HEK293T (cell line): Measurements from ENCODE around the gene HSBP1L1.

Experiments
- CTCF ChIA-PET: fragments of 350-600 bp; formaldehyde crosslinking; extraction: SDS; loops from one replicate; lab custom pipeline; 2021; ENCODE audit warnings: antibody characterized with exemption, inconsistent platforms; lab: Yijun Ruan, JAX
- POLR2A ChIA-PET: fragments of 350-600 bp; formaldehyde crosslinking; extraction: SDS; loops from one replicate; lab custom pipeline; 2020; ENCODE audit warnings: antibody characterized with exemption, inconsistent platforms; lab: Yijun Ruan, JAX
- DNase-seq: peaks from one replicate; pipeline ENCODE4 v3.0.0; 2012; ENCODE audit warnings: mixed read lengths; ENCODE audit errors: extremely low spot score
- ARNT ChIP-seq: fragments of 450-650 bp; IDR thresholded peaks from 2 replicates; pipeline ENCODE4 v1.6.1; 2017; ENCODE audit warnings: mild to moderate bottlenecking
- BHLHE40 ChIP-seq: fragments of 450-650 bp; IDR thresholded peaks from 2 replicates; pipeline ENCODE4 v1.6.1; 2016; ENCODE audit warnings: mild to moderate bottlenecking, moderate library complexity, borderline replicate concordance
- CTBP1 ChIP-seq: fragments of 450-650 bp; IDR thresholded peaks from 2 replicates; pipeline ENCODE4 v1.6.1; 2016; ENCODE audit warnings: borderline replicate concordance
- ELF4 ChIP-seq: fragments of 450-650 bp; IDR thresholded peaks from 2 replicates; pipeline ENCODE4 v1.6.1; 2017; ENCODE audit warnings: antibody characterized with exemption
- FOXA1 ChIP-seq: fragments of 450-650 bp; IDR thresholded peaks from 2 replicates; pipeline ENCODE4 v1.6.1; 2016; ENCODE audit warnings: mild to moderate bottlenecking
- FOXK2 ChIP-seq: fragments of 450-650 bp; IDR thresholded peaks from 2 replicates; pipeline ENCODE4 v1.6.1; 2016; ENCODE audit warnings: mild to moderate bottlenecking
- FOXM1 ChIP-seq: fragments of 450-650 bp; IDR thresholded peaks from 2 replicates; pipeline ENCODE4 v1.6.1; 2017; ENCODE audit warnings: mild to moderate bottlenecking, borderline replicate concordance
- HDGF ChIP-seq: fragments of 450-650 bp; IDR thresholded peaks from 2 replicates; pipeline ENCODE4 v1.6.1; 2017; ENCODE audit warnings: antibody characterized with exemption, borderline replicate concordance
- L3MBTL2 ChIP-seq: fragments of 450-650 bp; conservative IDR thresholded peaks from 2 replicates; pipeline ENCODE4 v1.6.1; 2016; ENCODE audit warnings: mild to moderate bottlenecking
- LEF1 ChIP-seq: fragments of 450-650 bp; IDR thresholded peaks from 2 replicates; pipeline ENCODE4 v1.6.1; 2017; ENCODE audit warnings: mild to moderate bottlenecking, borderline replicate concordance
- NFRKB ChIP-seq: fragments of 450-650 bp; IDR thresholded peaks from 2 replicates; pipeline ENCODE4 v1.6.1; 2016; ENCODE audit warnings: mild to moderate bottlenecking, moderate library complexity
- SP1 ChIP-seq: fragments of 450-650 bp; IDR thresholded peaks from 2 replicates; pipeline ENCODE4 v1.6.1; 2017
- SUZ12 ChIP-seq: fragments of 450-650 bp; IDR thresholded peaks from 2 replicates; pipeline ENCODE4 v1.6.1; 2016; ENCODE audit warnings: mild to moderate bottlenecking
- TARDBP ChIP-seq: fragments of 450-650 bp; IDR thresholded peaks from 2 replicates; pipeline ENCODE4 v1.6.1; 2016
- ZNF384 ChIP-seq: fragments of 450-650 bp; IDR thresholded peaks from 2 replicates; pipeline ENCODE4 v1.6.1; 2016
- TF ChIP-seq, protein P1 (sequence below): fragments of 450-650 bp; IDR thresholded peaks from 2 replicates; pipeline ENCODE4 v1.6.1; 2016

The HSBP1L1 gene

DNA sequence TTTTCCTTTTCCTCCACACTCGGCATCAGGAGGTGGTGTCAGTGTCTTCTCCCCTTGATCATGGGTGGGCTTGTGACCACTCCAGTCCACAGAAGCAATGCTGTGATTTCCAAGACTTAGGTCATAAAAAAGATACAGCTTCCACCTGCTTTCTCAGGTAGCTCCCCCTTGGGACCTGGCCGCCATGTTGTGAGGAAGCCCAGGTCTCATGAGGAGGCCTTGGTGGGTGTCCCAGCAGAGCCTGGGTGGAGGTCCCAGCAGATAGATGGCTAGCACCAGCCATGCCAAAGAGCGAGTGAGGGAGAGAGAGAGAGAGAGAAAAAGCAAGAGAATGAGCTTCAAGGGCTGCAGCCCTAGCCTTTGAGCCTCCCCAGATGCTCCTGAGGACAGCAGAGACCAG, 28.9 kb upstream of the HSBP1L1 start:
- TF ChIP-seq ZNF384 (no peak), FOXA1 (no peak), SP1 (no peak), LEF1 (no peak), L3MBTL2 (no peak)
- TF ChIP-seq, protein P1, sequence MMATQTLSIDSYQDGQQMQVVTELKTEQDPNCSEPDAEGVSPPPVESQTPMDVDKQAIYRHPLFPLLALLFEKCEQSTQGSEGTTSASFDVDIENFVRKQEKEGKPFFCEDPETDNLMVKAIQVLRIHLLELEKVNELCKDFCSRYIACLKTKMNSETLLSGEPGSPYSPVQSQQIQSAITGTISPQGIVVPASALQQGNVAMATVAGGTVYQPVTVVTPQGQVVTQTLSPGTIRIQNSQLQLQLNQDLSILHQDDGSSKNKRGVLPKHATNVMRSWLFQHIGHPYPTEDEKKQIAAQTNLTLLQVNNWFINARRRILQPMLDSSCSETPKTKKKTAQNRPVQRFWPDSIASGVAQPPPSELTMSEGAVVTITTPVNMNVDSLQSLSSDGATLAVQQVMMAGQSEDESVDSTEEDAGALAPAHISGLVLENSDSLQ = no peak
- no peak for DNase-seq
- ChIA-PET CTCF (no interaction called here), POLR2A (no interaction called here)

DNA sequence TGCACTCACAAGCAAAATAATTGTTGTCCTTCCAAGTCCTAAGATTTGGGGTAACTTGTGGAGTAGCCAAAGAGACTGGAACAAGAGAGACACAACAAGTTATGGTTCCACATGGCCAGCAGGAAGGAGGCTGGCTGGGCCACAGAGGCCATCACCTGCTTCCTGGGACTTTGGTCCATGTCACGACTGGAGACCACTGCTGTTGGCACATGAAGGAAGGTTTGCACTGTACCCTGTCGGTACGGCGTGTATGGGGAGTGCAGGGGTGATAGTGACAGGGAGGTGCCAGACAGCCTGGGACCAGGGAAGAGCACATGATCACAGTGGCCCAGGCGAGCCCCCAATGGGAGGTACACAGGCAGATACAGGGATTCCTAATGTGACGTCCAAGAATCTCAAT, 28.5 kb upstream of the HSBP1L1 start:
- DNase-seq = no peak
- TF ChIP-seq ELF4 (no peak), SUZ12 (no peak), FOXK2 (no peak), LEF1 (no peak), FOXA1 (no peak), ZNF384 (no peak), CTBP1 (no peak), ARNT (no peak), NFRKB (no peak)
- TF ChIP-seq, protein P1 = no peak
- ChIA-PET CTCF (no interaction called here), POLR2A (no interaction called here)

DNA sequence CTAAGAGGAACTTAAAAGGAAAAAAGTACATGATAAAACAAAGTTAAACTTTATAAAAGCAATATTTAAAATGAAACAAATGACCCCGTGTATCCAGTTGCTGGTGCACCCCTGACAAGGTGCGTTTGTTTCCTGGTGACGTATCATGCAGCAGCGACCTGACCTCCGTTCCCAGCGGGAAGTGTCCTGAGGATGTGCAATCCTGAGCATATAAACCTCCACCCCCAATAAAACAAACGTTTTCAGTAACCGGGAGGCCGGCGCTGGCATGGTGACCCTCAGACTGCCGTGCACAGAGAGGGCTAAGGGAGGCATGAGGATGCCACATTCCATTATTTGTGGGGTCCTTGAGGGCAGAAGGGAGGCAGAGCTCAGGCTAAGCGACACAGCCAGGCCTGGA, 27.8 kb upstream of the HSBP1L1 start:
- TF ChIP-seq FOXM1 (no peak), FOXK2 (no peak), FOXA1 (no peak), SUZ12 (no peak), TARDBP (no peak), CTBP1 (no peak), ZNF384 (no peak), ARNT (no peak)
- TF ChIP-seq, protein P1 = no peak
- no peak for DNase-seq
- CTCF ChIA-PET = no interaction called here
- POLR2A ChIA-PET = no interaction called here

DNA sequence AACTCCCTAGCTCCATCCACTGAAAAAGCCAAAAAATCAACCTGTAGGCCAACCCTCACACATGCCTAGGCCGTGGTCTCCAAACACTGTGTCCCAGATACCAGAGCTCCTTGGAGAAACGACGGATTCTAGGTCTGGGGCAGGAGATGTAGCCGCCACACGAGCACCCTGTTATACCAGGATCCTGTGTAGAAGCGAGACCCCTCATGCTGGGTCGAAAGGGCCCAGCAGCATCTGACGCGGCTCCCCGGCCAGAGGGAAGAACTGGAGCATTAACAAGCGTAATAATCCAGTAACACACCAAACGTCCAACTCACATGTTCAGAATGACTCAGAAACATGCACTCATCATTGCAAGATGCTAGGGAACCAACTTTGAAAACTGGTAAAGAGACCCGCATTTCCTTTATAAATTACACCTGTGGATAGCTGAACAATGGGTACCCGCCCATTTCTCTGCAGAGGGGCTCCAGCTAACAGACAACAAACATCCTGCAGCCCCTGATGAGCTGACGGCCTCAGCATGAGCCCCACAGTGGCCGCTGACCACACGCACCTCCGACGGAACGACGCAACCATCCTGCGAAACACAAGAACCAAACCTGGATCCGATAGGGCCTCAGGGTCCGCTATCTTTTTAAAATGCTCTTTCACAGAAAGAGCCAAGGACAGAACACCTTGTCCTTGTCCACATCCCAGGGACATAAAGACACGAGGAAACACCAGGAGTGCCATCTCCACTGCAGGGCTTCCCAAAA, 27.2 kb upstream of the HSBP1L1 start:
- TF ChIP-seq CTBP1 = no peak
- TF ChIP-seq, protein P1 = no peak
- no peak for TF ChIP-seq NFRKB
- no peak for TF ChIP-seq TARDBP
- TF ChIP-seq SUZ12 = no peak
- TF ChIP-seq LEF1 = no peak
- no peak for TF ChIP-seq FOXA1
- TF ChIP-seq ZNF384 = no peak
- TF ChIP-seq L3MBTL2 = no peak
- TF ChIP-seq FOXK2 = no peak
- TF ChIP-seq ELF4 = no peak
- TF ChIP-seq SP1 = no peak
- no peak for TF ChIP-seq HDGF
- no peak for DNase-seq
- ChIA-PET CTCF (no interaction called here), POLR2A (no interaction called here)

DNA sequence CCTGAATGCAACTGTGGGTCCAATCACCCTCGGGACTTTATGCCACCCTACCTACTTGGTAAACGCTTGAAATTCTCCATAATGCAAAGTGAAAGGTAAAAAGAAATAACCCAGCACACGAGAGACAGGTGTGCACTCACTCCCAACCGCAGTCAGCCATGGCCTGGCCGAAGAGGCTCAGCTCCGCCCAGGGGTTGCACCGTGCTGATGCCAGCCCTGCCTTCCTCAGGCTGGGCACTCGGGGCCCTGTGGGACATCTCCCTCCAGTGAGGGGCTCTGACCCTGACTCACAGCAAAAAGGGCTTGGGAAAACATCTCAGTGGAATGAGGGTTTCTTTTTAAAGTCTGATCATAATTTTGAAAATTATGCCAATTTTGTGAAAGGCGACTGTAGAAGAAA, 26.2 kb upstream of the HSBP1L1 start:
- TF ChIP-seq TARDBP (no peak), ARNT (no peak), FOXM1 (no peak), ELF4 (no peak), SP1 (no peak), NFRKB (no peak), L3MBTL2 (no peak), BHLHE40 (no peak), ZNF384 (no peak), LEF1 (no peak), CTBP1 (no peak), SUZ12 (no peak), FOXA1 (no peak), HDGF (no peak)
- TF ChIP-seq, protein P1 = no peak
- ChIA-PET POLR2A (no interaction called here), CTCF (no interaction called here)
- DNase-seq = no peak
